Measurements from ENCODE around the gene NOCT. TPM values are rescaled to one million over a fixed set of nuclear protein-coding genes. Genes with fewer than 3 reads are reported as not detected.

NOCT gene
- total and polyA plus RNA-seq, 2 donors (not counting 3 experiments of a cell fraction or from before 2014, with no cell fraction given), result 7.6 to 20.1 TPM

- DNase-seq (ENCODE audit: low read depth, low spot score), result peak; percentile 34
- H3K9ac ChIP-seq (replicated peaks; ENCODE audit: extremely low read depth, insufficient read depth, low read length), result no peak overlapping the region
These were observed 12.2 kb downstream of the NOCT start for GRCh38 chr4:139027776-139028175.

More at GRCh38 chr4:139027776-139028175, 12.2 kb downstream of the NOCT start:
- H3K4me3 ChIP-seq (replicated peaks in 1 of 3; ENCODE audit: insufficient read depth in 1 of 3, low read depth in 1 of 3, low read length in 3 of 3), result no peak overlapping the region
- POLR2A ChIA-PET, result interaction anchor here (0.6 kb wide), 1 partner anchor 13 kb away, joined by 5 read pairs; the partner anchor contains the start of gene NOCT
- H3K36me3 ChIP-seq (ENCODE audit: control insufficient read depth in 2 of 2, extremely low read depth in 1 of 2, insufficient read depth in 2 of 2, low read length in 2 of 2), result no peaks in the 10 kb centered on the region
- H3K4me2 ChIP-seq (ENCODE audit: insufficient read depth, low read length), result no peak overlapping the region
- TF ChIP-seq GATA2 (IDR thresholded peaks at IDR 0.05; ENCODE audit: insufficient read depth, insufficient read length, low read depth, low read length) (no peak), CTCF (IDR thresholded peaks at IDR 0.05; ENCODE audit: extremely low read depth in 1 of 2, insufficient read depth in 1 of 2, low read depth in 1 of 2, low read length in 2 of 2) (no peak), POLR2AphosphoS5 (IDR thresholded peaks at IDR 0.05; ENCODE audit: insufficient read depth, low read depth, low read length) (no peak), FOS (IDR thresholded peaks at IDR 0.05; ENCODE audit: borderline replicate concordance, insufficient read depth, low read length) (no peak), JUN (IDR thresholded peaks at IDR 0.05; ENCODE audit: borderline replicate concordance, insufficient read depth, insufficient read length, low read depth) (no peak), MYC (IDR thresholded peaks at IDR 0.05; ENCODE audit: low read depth, low read length) (no peak), EZH2 (IDR thresholded peaks at IDR 0.05; ENCODE audit: borderline replicate concordance, low read depth, low read length, severe bottlenecking) (no peak)
- H3K9me3 ChIP-seq (replicated peaks; ENCODE audit: control insufficient read depth, insufficient read depth, low read length), result no peaks in the 10 kb centered on the region
- CTCF ChIA-PET, result interaction anchor here (1.0 to 6.0 kb wide), 6 partner anchors 10 to 504 kb away, joined by 3 to 140 read pairs (median 4); partner anchors contain the start of gene NOCT
- intact Hi-C loops (cut with micrococcal nuclease), result no loop called here
- H2AFZ ChIP-seq (ENCODE audit: low read depth, low read length), result no peak overlapping the region
- no peaks in the 10 kb centered on the region for H3K9me1 ChIP-seq (replicated peaks; ENCODE audit: control insufficient read depth, extremely low read depth, insufficient read depth, low read length)
- BruUV-seq (replicated peaks), result no TSS peak
- peaks cover 88% of the 10 kb centered on the region for H3K79me2 ChIP-seq (ENCODE audit: control insufficient read depth, insufficient read depth, low read length)
- no peaks in the 10 kb centered on the region for H3K27me3 ChIP-seq (ENCODE audit: control insufficient read depth in 2 of 2, insufficient read depth in 2 of 2, low read length in 2 of 2)
- peak; percentile 54 for FAIRE-seq
- dilution Hi-C loops (cut with MboI; ENCODE audit: extremely low pct_ligation_motif_present, low sequenced_read_pairs), result no loop called here
- no peaks in the 10 kb centered on the region for H4K20me1 ChIP-seq (replicated peaks; ENCODE audit: control insufficient read depth, extremely low read depth, insufficient read depth, low read length)
- H3K27ac ChIP-seq (ENCODE audit: insufficient read depth, low read depth, low read length), result no peak overlapping the region
- no peaks in the 10 kb centered on the region for H3K4me1 ChIP-seq (ENCODE audit: control insufficient read depth, extremely low read depth, insufficient read depth, low read length)

Data from endothelial cell of umbilical vein (primary cell).